ENCODE data around the gene HS3ST4.
"Not testable (repeated sequence)": the region's sequence is repeated elsewhere in the genome, so short reads cannot be mapped to it uniquely, and the experiment has no call there.

The HS3ST4 gene

DNA sequence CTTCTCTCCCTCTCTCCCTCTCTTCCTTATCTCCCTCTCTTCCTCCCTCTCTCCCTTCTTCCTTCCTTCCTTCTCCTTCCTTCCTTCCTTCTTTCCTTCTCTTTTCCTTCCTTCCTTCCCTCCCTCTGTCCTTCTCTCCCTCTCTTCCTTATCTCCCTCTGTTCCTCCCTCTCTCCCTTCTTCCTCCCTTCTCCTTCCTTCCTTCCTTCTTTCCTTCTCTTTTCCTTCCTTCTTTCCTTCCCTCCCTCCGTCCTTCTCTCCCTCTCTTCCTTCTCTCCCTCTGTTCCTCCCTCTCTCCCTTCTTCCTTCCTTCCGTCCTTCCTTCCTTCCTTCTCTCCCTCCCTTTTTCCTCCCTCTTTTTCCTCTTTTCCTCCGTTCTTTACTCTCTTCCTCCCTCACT lies 38.6 kb downstream of the HS3ST4 start:
- no peak for DNase-seq (ENCODE audit: low read depth in 2 of 2)

DNA sequence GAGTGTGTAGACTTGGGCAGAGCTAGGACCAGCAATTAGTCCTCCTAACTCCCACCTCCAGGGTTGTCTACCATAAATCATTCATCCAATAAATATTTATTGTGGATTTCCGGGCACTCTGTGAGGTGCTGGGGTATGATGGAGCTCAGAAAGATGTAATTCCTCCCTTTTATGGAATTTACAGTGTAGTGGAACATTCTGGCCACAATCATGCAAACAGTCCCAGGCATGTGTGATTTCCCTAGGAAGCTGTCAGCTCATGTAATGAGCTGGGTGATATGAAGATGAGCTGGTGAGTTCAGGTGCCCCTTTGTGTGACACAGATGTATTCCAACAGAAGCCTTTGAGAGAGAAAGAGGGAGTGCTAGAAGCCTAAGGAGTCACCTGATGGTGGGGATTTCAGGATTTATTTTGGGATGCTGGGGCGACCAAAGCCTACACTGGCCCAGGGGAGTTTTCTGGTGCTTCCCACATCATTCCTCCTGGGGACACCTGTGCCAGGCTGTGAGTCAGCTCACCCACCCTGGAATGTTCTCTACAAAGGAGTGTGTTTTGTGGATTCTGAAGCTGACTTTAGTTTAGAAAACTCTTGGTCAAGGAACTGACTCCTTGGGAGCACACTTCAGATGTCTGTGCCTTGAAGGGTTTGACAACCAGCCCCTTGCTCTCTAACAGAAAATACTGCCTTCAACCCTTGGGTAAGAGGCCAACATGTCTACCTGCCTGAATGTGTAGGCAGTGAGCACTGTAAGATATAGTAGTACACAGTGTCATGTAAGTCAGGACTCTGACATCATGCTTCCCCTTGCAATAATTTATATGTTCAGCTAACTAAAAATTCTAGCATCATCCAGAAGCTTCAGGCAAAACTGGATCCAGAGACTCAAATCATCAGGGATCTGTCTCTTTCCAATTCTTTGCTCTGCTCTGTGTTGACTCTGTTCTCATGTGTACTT lies 42.9 kb downstream of the HS3ST4 start:
- no peak for DNase-seq (ENCODE audit: low read depth in 2 of 2)

DNA sequence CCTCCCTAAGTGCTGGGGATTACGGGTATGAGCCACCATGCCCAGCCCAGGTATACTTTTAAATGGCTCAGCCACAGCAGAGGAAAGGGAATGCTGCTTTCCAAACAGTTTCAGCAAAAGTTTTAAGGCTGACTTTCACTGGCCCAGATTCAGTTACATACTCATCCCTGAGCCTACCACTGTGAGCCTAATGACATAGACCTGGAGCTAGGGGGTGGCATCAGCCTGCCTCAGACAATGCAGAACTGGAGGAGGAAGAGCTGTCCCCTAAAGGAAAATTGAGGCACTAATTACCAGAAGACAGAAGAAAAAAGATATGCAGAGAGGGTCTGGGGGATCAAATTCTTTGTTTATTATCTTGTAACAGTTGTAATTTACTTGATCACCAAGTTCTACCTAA lies 43.9 kb downstream of the HS3ST4 start:
- DNase-seq (ENCODE audit: low read depth in 2 of 2): no peak

DNA sequence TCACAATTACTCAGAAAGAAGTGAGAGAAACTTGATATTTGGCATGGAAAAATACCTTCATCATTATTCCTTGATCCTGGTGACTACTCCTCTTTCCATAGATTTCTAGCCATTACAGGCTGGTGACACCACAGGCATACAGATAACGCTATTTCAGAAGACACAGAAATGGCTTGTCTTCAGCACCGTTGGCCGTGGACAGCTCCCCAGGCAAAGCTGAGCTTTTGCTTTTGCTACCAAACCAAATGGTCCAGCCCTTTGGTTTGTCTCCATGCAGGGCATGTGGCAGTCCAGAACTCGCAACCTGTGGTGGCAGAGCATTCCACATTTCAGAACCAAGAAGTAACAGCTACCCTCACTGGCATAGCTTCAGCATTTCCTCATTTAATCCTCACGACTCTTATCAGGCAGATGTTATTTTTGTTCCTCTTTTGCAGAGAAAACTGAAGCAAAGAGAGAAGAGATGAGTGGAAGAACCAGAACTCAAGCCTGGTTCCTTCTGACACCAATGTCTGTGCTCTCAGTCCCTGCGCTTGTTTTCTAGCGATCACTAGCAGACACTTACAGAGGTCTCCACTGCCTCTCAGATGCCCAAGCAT lies 55.5 kb downstream of the HS3ST4 start:
- DNase-seq (ENCODE audit: low read depth in 2 of 2): no peak

DNA sequence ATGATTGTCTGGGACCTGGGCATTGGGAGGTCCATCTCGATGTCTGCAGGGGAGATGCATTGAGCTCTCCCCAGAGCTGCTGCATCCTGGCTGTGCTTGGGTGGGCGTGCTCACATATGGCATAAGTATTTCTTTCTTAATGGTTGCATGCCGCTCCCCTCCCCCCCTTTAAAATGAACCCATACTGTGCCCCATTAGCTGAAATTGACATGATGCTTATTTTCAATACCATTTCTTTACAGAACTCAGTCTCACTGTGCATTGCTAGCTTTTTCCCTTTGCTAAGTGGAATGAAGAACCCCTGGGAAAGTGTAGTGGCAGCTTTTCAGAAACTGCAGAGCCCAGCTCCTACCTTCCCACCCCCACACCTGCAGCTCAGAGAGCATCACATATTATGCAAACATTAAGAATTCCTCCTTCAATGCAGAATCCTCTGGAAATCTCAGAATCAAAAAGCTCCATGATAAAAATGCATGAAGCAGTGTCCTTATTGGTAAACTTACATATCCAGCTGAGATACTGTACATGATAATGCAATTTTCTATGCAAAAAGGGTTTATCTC lies 56.4 kb downstream of the HS3ST4 start:
- no peak for DNase-seq (ENCODE audit: low read depth in 2 of 2)

DNA sequence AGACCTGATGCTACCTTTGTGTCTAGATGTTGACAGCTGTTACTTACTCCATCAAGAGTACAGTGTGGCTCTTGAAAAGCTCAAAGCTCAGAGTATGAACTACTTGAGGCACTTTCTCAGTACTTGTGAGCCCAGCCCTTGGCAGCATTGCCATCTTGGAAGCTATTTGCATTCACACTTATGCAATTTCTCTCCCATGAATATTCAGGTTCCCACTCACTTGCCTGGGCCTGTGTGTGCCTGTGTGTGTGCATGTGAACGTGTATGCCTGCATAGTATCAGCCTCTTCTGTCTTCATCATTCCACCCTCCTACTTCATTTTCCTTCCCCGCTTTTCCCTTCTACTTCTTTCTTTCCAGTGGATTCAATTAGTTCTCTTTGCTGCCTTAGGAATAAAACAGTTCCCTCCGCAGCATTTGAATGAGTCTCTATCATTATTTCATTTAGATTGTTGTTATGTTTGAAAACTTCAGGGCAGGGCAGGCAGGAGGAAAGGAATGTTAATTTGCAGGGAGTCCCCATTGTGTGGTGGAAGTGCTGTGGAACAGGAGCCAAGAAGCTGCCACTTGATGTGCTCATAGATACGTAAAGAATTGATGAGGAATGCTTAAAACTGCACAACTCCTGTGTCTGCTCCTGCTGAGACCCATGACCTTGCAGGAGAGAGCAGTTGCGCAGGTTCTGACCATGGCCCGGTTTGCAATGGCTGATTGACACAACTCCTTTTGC lies 58.9 kb downstream of the HS3ST4 start:
- no peak for DNase-seq (ENCODE audit: low read depth in 2 of 2)

DNA sequence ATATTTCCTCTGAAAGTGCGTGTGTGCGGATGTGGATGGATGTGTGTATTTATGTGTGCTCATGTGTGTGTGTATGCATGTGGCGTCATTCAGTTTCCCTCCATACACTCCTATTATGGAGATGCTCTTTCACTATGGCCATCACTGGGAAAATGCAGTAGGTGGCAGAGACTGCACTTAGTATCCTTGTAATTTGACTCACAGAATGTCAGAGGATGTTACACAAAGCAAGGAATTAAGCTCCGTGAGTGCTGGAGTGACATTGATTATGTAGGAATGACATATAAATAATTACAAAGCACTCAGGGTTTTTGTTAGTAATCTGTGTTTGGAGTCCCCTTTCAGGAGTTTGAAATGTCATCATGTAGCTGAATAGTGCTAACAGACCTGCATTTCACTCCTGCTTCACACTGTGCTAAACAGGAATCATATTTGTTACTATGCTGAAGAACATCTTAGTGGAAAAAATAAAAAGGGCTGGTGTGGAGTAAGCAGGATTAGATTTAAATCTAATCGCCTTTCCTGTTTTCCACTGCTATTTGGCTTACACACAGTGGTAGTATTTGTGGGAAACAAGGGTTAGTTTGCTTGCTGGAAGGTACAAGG lies 59.6 kb downstream of the HS3ST4 start:
- no peak for DNase-seq (ENCODE audit: low read depth in 2 of 2)

DNA sequence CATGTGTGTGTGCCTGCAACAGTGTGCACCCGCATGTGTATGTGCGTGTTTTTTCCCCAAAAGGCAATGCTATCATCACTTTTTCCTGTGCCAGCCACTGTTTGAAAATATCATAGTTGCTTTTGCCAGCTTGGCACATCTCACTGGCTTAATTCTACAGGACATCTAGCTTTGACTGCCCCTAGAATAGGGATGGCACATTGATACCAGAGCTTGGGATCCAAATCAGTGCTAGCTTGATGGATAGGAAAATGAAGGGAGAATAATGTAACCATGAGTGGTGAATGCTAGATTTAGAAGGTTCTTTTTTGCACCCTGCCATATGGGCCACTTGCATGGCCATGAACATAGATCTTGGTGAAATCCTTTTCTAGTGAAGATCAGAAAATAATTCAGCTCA lies 72.7 kb downstream of the HS3ST4 start:
- DNase-seq (ENCODE audit: low read depth in 2 of 2): no peak

DNA sequence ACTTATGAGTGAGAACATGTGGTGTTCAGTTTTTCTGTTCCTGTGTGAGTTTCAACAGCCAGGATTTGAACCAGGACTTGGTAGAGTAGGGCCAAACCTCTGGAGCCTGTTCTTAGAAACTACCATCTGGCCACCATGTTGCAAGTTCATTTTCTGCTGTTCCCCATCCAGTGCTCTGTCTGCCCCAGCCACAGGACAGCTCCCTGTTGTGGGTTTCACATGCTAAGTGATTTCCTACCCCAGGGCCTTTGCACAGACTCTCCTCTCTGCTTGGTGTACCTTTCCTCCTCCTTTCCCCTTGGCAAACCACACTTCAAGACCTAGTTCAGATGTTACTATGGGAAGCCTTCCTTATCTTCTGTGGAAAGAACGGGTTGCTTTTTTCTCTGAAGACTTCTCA lies 79.5 kb downstream of the HS3ST4 start:
- DNase-seq (ENCODE audit: low read depth in 2 of 2): no peak

DNA sequence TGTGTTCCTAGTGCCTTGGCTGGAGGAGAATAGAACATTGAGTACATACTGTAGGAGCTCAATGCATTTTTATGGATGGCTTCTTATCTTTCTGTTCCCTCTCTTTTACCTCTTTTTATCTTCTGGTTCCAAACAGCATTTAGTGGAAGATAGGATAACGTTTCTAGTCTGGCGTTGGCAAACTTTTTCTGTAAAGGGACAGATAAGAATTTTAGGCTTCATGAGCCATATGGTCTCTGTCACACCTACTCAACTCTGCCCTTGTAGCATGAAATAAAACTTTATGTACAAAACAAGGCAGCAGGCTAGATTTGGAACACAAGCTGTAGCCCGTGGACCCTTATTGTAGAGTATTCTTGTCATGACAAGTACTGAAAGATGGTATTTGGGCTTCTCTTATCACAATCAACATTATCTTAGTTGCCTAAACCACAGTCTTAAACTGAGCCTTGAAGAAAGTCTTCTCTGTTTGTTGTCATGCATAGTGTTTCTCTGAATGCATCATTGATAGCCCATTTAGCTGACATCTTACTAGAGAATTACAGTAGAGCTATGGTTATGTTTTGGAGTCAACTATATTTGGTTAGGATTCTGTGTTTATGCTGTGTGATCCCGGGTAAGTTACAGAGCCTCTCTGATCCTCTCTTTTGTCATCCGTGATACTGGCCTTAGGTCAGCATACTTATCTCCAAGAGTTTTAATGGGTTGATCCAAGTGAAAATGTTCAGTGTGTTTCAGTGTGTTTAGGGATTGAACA lies 80.2 kb downstream of the HS3ST4 start:
- no peak for DNase-seq (ENCODE audit: low read depth in 2 of 2)

DNA sequence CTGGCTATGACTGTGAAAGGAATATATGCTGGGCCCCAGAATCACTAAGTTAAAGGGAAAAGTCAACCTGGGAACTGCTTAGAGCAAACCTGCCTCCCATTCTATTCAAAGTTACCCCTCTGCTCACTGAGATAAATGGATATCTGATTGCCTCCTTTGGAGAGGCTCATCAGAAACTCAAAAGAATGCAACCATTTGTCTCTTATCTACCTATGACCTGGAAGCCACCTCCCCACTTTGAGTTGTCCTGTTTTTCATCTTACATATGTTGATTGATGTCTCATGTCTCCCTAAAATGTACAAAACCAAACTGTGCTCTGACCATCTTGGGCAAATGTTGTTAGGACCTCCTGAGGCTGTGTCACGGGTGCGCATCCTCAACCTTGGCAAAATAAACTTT lies 84.5 kb downstream of the HS3ST4 start:
- not testable (repeated sequence) for DNase-seq (ENCODE audit: low read depth in 2 of 2)

DNA sequence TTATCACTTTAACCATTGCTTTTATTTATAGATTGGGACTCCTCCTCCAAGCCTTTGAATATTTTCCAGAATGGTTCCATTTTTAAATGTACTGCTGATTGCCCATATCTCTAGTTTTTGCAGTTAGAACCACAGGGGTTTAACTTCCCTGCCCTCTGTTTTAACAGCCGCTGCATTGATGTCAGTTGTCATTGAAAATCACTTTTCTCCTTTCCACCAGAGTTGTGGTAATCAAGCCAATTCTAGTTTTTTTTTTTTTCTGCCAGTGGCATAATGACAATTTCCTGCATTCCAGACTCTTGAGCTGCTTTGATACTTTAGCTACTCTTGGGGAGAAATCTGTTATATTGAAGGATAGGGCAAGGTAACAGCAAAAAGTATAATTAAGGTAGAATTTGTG lies 91.5 kb downstream of the HS3ST4 start:
- DNase-seq (ENCODE audit: low read depth in 2 of 2): no peak

DNA sequence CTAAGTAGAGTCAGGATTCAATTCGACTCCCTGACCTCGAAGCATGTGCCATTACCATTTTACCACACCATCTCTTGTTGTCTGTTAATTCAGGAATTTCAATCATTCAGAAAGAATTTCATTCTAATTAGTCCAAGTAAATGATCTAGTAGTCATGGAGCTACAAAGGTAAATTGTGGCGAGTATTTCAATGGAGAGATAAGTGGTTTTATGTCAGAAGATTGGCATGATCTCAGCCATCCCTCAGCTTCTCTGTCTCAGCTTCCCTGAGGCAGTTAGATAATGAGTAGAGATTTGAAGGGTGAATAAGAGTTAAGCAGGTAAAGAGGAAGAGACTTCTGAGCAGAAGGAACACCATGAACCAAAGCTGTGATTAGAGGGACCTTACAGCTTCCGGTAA lies 93.6 kb downstream of the HS3ST4 start:
- no peak for DNase-seq (ENCODE audit: low read depth in 2 of 2)

DNA sequence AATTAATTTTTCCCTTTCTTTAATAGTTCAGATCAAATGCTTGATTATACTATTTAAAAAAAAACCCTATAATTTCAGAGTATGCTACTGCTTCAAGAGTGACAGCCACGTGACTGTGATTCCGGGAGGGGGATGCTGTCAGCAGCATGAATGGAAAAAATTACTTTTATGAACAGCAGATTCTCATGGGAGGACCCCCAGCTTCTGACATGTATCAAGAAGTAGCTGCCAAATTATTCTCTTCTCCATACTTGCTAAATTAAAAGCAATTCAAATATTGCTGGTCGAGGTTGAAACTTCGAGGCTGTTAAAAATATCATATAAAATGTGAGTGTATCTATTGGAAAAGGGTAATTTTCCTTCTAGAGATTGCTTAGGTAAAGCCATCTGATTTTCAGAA lies 95.0 kb downstream of the HS3ST4 start:
- DNase-seq (ENCODE audit: low read depth in 2 of 2): no peak

DNA sequence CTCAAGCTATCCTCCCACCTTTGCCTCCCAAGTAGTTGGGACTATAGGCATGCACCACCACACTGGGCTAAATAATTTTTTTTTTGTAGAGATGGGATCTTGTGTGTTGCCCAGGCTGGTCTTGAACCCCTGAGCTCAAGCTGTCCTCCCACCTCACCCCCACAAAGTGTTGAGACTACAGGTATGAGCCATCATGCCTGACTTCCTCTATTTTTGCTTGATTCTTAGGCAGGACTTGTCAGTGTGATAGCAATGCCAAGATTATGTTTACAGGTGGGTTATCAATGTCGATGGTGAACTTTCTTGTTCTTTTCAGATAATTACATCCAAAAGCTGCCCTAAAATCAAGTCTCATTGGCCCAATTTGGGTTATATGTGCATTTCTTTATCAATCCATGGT lies 96.9 kb downstream of the HS3ST4 start:
- no peak for DNase-seq (ENCODE audit: low read depth in 2 of 2)

DNA sequence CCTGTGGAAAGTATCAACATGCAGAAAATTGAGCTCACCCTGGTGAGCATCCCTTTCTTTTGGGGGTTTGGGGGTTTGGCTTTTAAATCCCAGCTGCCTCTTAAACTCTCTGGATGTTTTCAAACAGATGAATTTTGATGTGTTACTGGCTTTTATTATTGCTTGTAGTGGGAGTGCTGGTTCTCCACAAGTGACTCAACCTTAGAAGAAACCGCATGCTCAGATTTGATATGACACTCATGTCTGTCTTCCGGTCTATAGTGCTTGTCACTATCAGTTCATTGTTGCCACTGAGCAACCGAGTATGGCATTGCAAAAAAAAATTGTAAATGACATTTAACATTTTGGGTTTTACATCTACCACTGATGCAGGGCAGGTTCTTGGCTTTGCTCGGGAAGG lies 104.5 kb downstream of the HS3ST4 start:
- no peak for DNase-seq (ENCODE audit: low read depth in 2 of 2)

DNA sequence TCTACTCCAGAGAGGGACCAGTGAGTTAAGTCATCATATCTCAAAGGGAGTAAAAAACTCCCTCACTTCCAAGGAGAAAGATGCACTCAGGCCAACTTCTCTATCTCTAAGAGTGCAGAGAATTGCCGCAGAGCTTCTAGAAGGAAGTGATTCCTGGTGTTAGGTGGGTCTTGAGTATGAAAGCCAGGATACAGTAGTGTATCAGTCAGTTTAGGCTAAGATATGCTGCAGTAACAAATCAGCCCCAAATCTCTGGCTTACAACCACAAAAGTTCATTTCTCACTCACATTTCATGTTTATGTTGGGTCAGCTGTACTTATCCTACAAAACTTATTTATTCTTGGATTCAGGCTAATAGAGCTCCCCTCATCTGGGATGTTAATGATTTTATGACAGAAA lies 106.3 kb downstream of the HS3ST4 start:
- DNase-seq (ENCODE audit: low read depth in 2 of 2): no peak

DNA sequence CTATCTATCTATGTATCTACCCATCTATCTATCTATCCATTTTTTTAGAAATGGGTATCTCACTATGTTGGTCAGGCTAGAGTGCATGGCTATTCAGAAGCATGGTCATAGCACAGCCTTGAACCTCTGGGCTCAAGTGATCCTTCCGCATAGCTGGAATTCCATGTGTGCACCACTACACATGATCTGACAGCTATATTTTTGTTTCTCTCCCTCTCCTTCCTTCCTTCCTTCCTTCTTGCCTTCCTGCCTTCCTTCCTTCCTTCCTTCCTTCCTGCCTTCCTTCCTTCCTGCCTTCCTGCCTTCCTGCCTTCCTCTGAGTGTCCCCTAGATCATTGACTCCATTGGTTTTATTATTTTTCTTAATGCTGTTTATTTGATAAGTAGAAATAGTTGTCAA lies 108.1 kb downstream of the HS3ST4 start:
- no peak for DNase-seq (ENCODE audit: low read depth in 2 of 2)

DNA sequence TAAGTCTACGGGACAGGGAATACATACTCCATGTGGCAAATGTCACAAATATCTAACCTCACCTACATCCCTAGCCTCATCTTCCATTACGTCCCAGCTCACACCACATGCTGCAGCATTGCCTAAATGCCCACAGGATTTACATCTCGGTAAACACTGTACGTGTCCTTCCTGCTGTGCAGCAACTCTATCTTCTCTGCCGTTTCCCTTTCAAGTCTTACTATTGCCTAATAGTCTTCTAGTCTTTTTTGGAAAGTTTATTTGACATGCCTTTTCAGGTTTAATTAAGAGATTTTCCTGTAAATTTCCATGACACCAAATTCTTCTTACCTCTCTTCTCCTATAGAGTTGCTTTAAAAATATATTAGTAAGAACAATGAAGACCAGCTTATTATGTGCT lies 120.5 kb downstream of the HS3ST4 start:
- no peak for DNase-seq (ENCODE audit: low read depth in 2 of 2)

DNA sequence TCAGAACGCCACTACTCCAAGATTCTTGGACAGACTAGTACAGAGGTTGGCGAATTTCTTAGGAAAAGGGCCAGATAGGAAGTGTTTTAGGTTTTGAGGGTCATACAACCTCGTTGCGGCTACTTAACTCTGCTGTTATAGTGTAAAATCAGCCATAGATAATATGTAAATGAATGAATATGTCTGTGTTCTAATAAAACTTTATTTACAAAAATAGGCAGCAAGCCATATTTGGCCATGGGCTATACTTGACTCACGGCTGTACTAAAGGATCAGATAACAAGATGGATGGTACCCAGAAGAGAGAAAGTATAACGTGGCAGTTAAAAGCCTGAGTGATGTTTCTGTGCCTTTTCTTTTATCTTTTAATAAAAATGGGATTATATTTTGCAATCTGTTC lies 125.5 kb downstream of the HS3ST4 start:
- DNase-seq (ENCODE audit: low read depth in 2 of 2): no peak

DNA sequence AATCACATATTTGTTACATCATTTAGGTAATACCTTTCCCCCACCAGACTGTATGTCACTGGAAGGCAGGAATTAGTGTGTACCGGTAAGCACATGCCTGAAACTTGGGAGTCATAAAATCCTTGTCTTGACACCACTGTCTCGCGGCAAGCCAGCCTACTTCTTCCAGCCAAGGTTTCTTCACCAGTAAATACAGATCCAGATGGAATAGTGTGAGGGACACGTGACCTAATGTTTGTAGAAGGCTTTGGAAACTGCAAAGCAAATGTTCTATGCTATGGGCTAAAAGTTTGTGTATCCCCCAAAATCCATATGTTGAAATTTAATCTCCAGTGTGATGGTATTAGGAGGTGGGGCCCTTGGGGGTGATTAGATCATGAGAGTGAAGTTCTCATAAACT lies 126.1 kb downstream of the HS3ST4 start:
- no peak for DNase-seq (ENCODE audit: low read depth in 2 of 2)

All from stimulated activated CD8-positive, alpha-beta memory T cell treated with anti-CD3 and anti-CD28 coated beads, Interleukin-7, amount 100 ng/mL, for 4 hours (primary cell).